ENCODE results near the gene BBS9. TPM values are rescaled to one million over a fixed set of nuclear protein-coding genes. Genes with fewer than 3 reads are reported as not detected.

The BBS9 gene
- total RNA-seq, 1 donor from 2014 or later, result 16.2 TPM

GRCh38 chr7:33152087-33152486 lies 22.7 kb downstream of the BBS9 start:
- no peak for DNase-seq (ENCODE audit: low read depth, low spot score)
- H3K36me3 Mint-ChIP-seq (ENCODE audit: low read depth), result no peaks in the 10 kb centered on the region
- no peaks in the 10 kb centered on the region for H3K9me3 Mint-ChIP-seq
- H3K27me3 Mint-ChIP-seq (ENCODE audit: low read depth), result no peaks in the 10 kb centered on the region
- H3K27ac Mint-ChIP-seq (ENCODE audit: unreplicated experiment), result no peak overlapping the region
- H3K4me3 Mint-ChIP-seq, result no peak overlapping the region
- no peaks in the 10 kb centered on the region for H3K4me1 Mint-ChIP-seq
- TF ChIP-seq, protein P1, sequence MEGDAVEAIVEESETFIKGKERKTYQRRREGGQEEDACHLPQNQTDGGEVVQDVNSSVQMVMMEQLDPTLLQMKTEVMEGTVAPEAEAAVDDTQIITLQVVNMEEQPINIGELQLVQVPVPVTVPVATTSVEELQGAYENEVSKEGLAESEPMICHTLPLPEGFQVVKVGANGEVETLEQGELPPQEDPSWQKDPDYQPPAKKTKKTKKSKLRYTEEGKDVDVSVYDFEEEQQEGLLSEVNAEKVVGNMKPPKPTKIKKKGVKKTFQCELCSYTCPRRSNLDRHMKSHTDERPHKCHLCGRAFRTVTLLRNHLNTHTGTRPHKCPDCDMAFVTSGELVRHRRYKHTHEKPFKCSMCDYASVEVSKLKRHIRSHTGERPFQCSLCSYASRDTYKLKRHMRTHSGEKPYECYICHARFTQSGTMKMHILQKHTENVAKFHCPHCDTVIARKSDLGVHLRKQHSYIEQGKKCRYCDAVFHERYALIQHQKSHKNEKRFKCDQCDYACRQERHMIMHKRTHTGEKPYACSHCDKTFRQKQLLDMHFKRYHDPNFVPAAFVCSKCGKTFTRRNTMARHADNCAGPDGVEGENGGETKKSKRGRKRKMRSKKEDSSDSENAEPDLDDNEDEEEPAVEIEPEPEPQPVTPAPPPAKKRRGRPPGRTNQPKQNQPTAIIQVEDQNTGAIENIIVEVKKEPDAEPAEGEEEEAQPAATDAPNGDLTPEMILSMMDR (conservative IDR thresholded peaks at IDR 0.05), result no peak

DNA sequence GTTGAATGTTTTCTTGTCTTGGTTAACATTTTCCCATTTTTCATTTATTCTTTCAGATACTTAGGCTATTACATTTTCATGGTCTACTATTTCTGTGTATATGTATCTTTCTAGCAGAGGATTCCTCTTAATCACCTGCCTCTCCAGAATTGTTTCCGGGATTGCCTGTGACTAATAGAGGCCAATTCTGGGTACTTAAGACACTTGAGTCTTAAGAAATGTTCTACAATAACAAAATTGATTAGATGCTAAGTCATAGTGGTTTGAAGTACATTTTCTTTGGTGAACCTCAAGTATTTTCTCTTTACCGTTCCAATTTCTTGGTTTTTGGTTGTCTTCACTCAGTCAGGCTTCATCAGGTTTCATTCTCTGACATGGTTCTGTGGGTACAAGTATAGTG lies 26.4 kb downstream of the BBS9 start:
- Mint-ChIP-seq H3K9me3 (no peaks in the 10 kb centered on the region), H3K4me1 (no peaks in the 10 kb centered on the region), H3K36me3 (ENCODE audit: low read depth) (peaks cover 4% of the 10 kb centered on the region), H3K27ac (ENCODE audit: unreplicated experiment) (no peak overlapping the region), H3K27me3 (ENCODE audit: low read depth) (no peaks in the 10 kb centered on the region), H3K4me3 (no peak overlapping the region)
- no peak for DNase-seq (ENCODE audit: low read depth, low spot score)
- TF ChIP-seq, protein P1 (conservative IDR thresholded peaks at IDR 0.05), result no peak

GRCh38 chr7:33156441-33156840 lies 27.1 kb downstream of the BBS9 start:
- TF ChIP-seq, protein P1 (conservative IDR thresholded peaks at IDR 0.05), result no peak
- no peak for DNase-seq (ENCODE audit: low read depth, low spot score)
- Mint-ChIP-seq H3K4me1 (no peaks in the 10 kb centered on the region), H3K27ac (ENCODE audit: unreplicated experiment) (no peak overlapping the region), H3K36me3 (ENCODE audit: low read depth) (peaks cover 4% of the 10 kb centered on the region), H3K27me3 (ENCODE audit: low read depth) (no peaks in the 10 kb centered on the region), H3K9me3 (no peaks in the 10 kb centered on the region), H3K4me3 (no peak overlapping the region)

- no peak overlapping the region for H3K4me3 Mint-ChIP-seq
- TF ChIP-seq, protein P1 (conservative IDR thresholded peaks at IDR 0.05), result no peak
- DNase-seq (ENCODE audit: low read depth, low spot score), result no peak
- H3K36me3 Mint-ChIP-seq (ENCODE audit: low read depth), result peaks cover 8% of the 10 kb centered on the region
- H3K9me3 Mint-ChIP-seq, result no peaks in the 10 kb centered on the region
- H3K27me3 Mint-ChIP-seq (ENCODE audit: low read depth), result no peaks in the 10 kb centered on the region
- H3K27ac Mint-ChIP-seq (ENCODE audit: unreplicated experiment), result no peak overlapping the region
- no peaks in the 10 kb centered on the region for H3K4me1 Mint-ChIP-seq
These were observed 27.9 kb downstream of the BBS9 start for GRCh38 chr7:33157311-33157710.

DNA sequence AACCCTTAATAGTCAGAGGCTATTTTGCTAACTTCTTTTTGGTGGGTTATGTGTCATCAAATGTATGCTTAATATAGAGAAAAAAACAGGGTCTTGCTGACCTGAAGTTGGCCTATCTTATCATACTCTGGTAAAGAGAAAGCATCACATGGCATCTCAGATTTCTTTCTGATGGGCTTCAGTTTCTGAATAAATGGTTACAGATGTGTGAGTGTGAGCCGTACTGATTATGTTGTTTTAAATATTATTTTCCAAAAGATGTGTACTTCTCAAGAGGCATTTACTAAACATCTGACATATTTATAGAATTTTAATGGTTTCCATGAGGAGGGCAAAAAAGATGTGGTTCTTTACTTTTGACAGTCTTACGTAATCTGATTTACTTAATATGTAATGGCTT lies 28.4 kb downstream of the BBS9 start:
- H3K9me3 Mint-ChIP-seq, result peaks cover 1% of the 10 kb centered on the region
- no peak overlapping the region for H3K4me3 Mint-ChIP-seq
- peaks cover 13% of the 10 kb centered on the region for H3K36me3 Mint-ChIP-seq (ENCODE audit: low read depth)
- no peak overlapping the region for H3K27ac Mint-ChIP-seq (ENCODE audit: unreplicated experiment)
- no peak for DNase-seq (ENCODE audit: low read depth, low spot score)
- TF ChIP-seq, protein P1 (conservative IDR thresholded peaks at IDR 0.05), result no peak
- H3K4me1 Mint-ChIP-seq, result no peaks in the 10 kb centered on the region
- no peaks in the 10 kb centered on the region for H3K27me3 Mint-ChIP-seq (ENCODE audit: low read depth)

- Mint-ChIP-seq H3K36me3 (ENCODE audit: low read depth) (peaks cover 12% of the 10 kb centered on the region), H3K4me1 (no peaks in the 10 kb centered on the region), H3K4me3 (no peak overlapping the region), H3K27me3 (ENCODE audit: low read depth) (no peaks in the 10 kb centered on the region), H3K27ac (ENCODE audit: unreplicated experiment) (no peak overlapping the region), H3K9me3 (peaks cover 11% of the 10 kb centered on the region)
- DNase-seq (ENCODE audit: low read depth, low spot score), result no peak
- TF ChIP-seq, protein P1 (conservative IDR thresholded peaks at IDR 0.05), result no peak
These were observed 48.5 kb downstream of the BBS9 start for GRCh38 chr7:33177876-33178275.
